Measurements from ENCODE around the gene NBPF14. TPM values are rescaled to one million over a fixed set of nuclear protein-coding genes. Genes with fewer than 3 reads are reported as not detected.

NBPF14 gene, protein sequence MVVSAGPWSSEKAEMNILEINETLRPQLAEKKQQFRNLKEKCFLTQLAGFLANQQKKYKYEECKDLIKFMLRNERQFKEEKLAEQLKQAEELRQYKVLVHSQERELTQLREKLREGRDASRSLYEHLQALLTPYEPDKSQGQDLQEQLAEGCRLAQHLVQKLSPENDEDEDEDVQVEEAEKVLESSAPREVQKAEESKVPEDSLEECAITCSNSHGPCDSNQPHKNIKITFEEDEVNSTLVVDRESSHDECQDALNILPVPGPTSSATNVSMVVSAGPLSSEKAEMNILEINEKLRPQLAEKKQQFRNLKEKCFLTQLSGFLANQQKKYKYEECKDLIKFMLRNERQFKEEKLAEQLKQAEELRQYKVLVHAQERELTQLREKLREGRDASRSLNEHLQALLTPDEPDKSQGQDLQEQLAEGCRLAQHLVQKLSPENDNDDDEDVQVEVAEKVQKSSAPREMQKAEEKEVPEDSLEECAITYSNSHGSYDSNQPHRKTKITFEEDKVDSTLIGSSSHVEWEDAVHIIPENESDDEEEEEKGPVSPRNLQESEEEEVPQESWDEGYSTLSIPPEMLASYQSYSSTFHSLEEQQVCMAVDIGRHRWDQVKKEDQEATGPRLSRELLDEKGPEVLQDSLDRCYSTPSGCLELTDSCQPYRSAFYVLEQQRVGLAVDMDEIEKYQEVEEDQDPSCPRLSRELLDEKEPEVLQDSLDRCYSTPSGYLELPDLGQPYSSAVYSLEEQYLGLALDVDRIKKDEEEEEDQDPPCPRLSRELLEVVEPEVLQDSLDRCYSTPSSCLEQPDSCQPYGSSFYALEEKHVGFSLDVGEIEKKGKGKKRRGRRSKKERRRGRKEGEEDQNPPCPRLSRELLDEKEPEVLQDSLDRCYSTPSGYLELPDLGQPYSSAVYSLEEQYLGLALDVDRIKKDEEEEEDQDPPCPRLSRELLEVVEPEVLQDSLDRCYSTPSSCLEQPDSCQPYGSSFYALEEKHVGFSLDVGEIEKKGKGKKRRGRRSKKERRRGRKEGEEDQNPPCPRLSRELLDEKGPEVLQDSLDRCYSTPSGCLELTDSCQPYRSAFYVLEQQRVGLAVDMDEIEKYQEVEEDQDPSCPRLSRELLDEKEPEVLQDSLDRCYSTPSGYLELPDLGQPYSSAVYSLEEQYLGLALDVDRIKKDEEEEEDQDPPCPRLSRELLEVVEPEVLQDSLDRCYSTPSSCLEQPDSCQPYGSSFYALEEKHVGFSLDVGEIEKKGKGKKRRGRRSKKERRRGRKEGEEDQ (N-terminal part only)
- 10.9 to 15.4 TPM (median 14.8 TPM) in 5 replicates for total RNA-seq (2022; extraction: Qiagen RNA extraction; ENCODE audit: low read depth)

DNA sequence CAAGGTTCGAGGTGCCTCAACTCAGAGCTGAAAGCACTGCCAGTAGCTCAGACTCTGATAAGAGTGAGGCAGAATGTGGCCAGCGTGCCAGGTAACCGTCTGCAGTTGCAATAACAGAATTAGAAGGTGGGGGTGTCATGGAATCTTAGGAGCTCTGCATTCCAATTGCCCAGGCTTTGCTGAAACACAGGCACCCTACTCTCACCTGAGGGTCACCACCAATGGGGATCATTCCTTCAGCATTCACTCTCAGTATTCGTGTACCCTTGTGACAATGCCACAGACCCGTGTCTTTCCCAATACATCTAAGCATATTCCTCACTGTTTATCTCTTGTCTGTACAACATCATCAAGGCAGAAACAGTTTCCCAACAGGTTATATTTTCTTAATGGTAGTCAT is at the start of gene NBPF14:
NBPF14 (minus strand) TSS at position 101 of the 400 bp plus-strand sequence. CDS start 294 bp downstream, outside the sequence.

GRCh38 chr1:148483029-148483428 is 112.8 kb downstream of the NBPF14 start, which contains the start of gene PPIAL4G:
TSS of gene PPIAL4G (minus strand) at chr1:148483302. CDS start at chr1:148483252, 50 bp downstream.

Other genes starting within 250 kb of the NBPF14 start
- gene PPIAL4G, start 112.7 kb downstream of the NBPF14 start, total RNA-seq (2022; extraction: Qiagen RNA extraction; ENCODE audit: low read depth), result not detected in 5 replicates
- 0.22 to 1.0 TPM (median 0.85 TPM) in 3 of 5 replicates, not detected in the others for gene NUDT4B, start 152.8 kb upstream of the NBPF14 start, total RNA-seq (2022; extraction: Qiagen RNA extraction; ENCODE audit: low read depth)
- gene PDE4DIP, start 248.4 kb upstream of the NBPF14 start, total RNA-seq (2022; extraction: Qiagen RNA extraction; ENCODE audit: low read depth), result 6.2 to 7.2 TPM (median 6.7 TPM) in 5 replicates